Right atrium auricular region (tissue), 2 donors: Measurements from ENCODE around the gene IDH3B. TPM values are rescaled to one million over a fixed set of nuclear protein-coding genes. Genes with fewer than 3 reads are reported as not detected.
A peak's percentile ranks its signal among the peaks of the same experiment; 100 is the strongest.

Experiments
- DNase-seq: peaks from one replicate; pipeline ENCODE4 v3.0.0-alpha.2; 2019; ENCODE audit warnings: low spot score
- H3K27ac ChIP-seq, 2 donors: fragments of 200-600 bp; sonication (generic); 1 replicate in 1 of 2; 2 replicates in 1 of 2; pipeline ENCODE4 v1.5.1; 2016 to 2019
- H3K27me3 ChIP-seq, 2 donors: fragments of 200-600 bp; sonication (generic); one replicate each; pipeline versions ENCODE4 v1.5.1 to v1.6.0; 2017 to 2019
- H3K36me3 ChIP-seq: fragments of 200-600 bp; sonication (generic); one replicate; pipeline ENCODE4 v1.5.1; 2016
- H3K4me1 ChIP-seq, 2 donors: fragments of 200-600 bp; sonication (generic); one replicate each; pipeline versions ENCODE4 v1.5.1 to v1.6.0; 2017 to 2019
- H3K4me3 ChIP-seq, 2 donors: fragments of 200-600 bp; sonication (generic); 1 replicate in 1 of 2; 2 replicates in 1 of 2; pipeline ENCODE4 v1.5.1; 2017 to 2019; ENCODE audit warnings: mild to moderate bottlenecking in 1 of 2, moderate library complexity in 1 of 2
- H3K9me3 ChIP-seq, 2 donors: fragments of 200-600 bp; sonication (generic); one replicate each; pipeline ENCODE4 v1.5.1; 2019
- total RNA-seq, 2 donors: library from RNA; depleted of rRNA; stranded (reverse); fragments of >200 nt; gene quantifications; one replicate each; pipeline ENCODE4 v1.1.0, GENCODE V29; 2016
- TF ChIP-seq, protein P1 (sequence below), 2 donors: fragments of 200-600 bp; sonication (generic); IDR thresholded peaks; one replicate each; pipeline ENCODE4 v1.5.1; 2019; ENCODE audit warnings: antibody characterized with exemption in 2 of 2

The IDH3B gene
- total RNA-seq, 2 donors from 2014 or later, result 145 to 217 TPM

DNA sequence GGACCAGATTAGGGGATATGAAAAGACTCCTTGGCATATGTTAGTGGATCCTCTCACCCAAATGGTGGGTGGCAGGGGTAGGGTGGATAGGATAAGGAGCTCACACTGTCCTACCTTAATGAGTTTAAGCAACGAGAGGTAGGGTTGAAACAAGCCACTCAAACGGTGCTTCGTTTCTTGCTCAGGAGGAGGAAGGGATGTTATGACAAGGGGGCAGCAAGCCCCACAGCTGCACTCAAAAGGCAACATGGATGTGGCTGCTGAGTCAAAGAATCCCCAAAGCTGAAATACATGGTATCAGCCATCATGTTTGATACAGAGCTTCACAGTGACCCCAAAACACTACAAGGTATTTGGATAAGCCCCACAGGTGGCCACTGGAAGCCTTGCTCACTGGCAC lies 8.4 kb upstream of the IDH3B start:
- DNase-seq, result no peak
- H3K27ac ChIP-seq, result no peak overlapping the region
- no peaks in the 10 kb centered on the region for H3K36me3 ChIP-seq
- no peaks in the 10 kb centered on the region for H3K9me3 ChIP-seq
- TF ChIP-seq, protein P1, sequence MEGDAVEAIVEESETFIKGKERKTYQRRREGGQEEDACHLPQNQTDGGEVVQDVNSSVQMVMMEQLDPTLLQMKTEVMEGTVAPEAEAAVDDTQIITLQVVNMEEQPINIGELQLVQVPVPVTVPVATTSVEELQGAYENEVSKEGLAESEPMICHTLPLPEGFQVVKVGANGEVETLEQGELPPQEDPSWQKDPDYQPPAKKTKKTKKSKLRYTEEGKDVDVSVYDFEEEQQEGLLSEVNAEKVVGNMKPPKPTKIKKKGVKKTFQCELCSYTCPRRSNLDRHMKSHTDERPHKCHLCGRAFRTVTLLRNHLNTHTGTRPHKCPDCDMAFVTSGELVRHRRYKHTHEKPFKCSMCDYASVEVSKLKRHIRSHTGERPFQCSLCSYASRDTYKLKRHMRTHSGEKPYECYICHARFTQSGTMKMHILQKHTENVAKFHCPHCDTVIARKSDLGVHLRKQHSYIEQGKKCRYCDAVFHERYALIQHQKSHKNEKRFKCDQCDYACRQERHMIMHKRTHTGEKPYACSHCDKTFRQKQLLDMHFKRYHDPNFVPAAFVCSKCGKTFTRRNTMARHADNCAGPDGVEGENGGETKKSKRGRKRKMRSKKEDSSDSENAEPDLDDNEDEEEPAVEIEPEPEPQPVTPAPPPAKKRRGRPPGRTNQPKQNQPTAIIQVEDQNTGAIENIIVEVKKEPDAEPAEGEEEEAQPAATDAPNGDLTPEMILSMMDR (IDR thresholded peaks at IDR 0.05), result no peak
- H3K4me3 ChIP-seq, result no peak overlapping the region
- no peaks in the 10 kb centered on the region for H3K4me1 ChIP-seq
- H3K27me3 ChIP-seq, result no peaks in the 10 kb centered on the region

DNA sequence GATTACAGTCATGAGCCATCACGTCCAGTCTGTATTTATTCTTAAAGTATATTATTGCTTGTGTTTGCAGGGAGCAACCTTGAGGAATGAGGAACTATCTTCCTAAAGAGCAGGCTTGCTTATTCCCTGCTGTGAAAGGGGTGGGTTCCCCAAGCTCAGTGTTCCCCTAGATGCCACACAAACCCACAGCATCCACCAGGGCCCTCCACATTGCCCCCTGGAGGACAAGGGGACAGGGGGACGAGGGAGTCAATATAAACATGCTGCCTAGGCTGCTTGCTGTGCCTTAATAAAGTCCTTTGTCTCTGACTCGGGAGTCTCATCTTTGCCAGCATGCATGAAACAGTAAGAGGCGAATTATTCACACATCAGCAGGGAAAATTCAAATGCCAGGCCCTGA lies 8.0 kb upstream of the IDH3B start:
- Histone ChIP-seq H3K4me3 (no peak overlapping the region), H3K36me3 (no peaks in the 10 kb centered on the region), H3K9me3 (no peaks in the 10 kb centered on the region), H3K27ac (no peak overlapping the region), H3K27me3 (no peaks in the 10 kb centered on the region), H3K4me1 (no peaks in the 10 kb centered on the region)
- TF ChIP-seq, protein P1 (IDR thresholded peaks at IDR 0.05), result no peak
- no peak for DNase-seq

DNA sequence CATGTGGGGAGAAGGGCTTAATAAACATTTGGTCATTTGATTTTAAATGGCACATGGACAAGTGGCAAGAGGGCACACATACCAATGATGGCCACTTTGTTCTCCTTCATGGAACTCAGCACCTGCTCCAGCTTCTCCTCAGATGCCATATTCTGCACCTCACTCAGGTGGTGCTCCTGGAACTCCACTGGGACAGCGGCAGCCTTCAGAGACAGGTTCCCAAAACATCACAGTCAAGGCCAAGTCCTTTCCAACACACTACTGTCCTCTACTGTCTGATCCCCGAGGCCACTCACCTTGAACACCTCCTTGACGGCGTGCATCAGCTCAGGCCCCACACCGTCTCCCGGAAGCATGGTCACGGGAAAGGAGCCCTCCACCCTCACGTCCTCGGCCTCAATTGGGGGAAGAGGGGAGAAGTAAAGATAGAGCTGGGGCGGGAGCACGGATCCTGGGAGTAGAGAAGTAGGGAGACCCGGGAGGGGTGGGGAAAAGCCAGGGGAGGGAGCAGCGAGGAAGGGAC lies 591 bp downstream of the IDH3B start:
- Histone ChIP-seq H3K27me3 (no peaks in the 10 kb centered on the region), H3K4me3 (peak overlapping the region; percentile 71 to 89), H3K27ac (peak overlapping the region; percentile 83 to 86), H3K4me1 (peaks cover 0 to 14% of the 10 kb centered on the region in 2 donors), H3K9me3 (no peaks in the 10 kb centered on the region), H3K36me3 (peaks cover 45% of the 10 kb centered on the region)
- DNase-seq, result no peak
- TF ChIP-seq, protein P1 (IDR thresholded peaks at IDR 0.05), result no peak

DNA sequence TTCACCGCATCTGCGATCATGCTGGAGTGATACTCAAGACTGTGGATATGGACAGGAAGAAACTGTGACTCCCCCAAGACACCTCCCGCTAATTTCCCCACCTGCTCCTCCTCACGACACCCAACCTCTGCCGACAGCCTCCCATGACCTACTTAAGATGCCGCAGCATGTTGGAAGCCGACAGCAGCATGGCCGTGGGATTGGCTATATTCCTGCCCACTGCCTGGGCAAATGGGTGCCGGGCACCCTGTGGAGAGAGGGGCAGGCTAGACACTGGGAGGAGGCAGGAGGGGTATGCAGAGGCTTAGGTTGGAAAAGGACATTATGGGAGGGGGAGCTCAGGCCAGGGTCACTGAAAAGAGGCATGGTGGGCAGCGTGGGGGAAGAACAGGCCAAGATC lies 4.5 kb downstream of the IDH3B start:
- Histone ChIP-seq H3K36me3 (peaks cover 84% of the 10 kb centered on the region), H3K27me3 (no peaks in the 10 kb centered on the region), H3K27ac (no peak overlapping the region), H3K9me3 (no peaks in the 10 kb centered on the region), H3K4me1 (peaks cover 0 to 11% of the 10 kb centered on the region in 2 donors), H3K4me3 (no peak overlapping the region)
- DNase-seq, result no peak
- TF ChIP-seq, protein P1 (IDR thresholded peaks at IDR 0.05), result no peak

DNA sequence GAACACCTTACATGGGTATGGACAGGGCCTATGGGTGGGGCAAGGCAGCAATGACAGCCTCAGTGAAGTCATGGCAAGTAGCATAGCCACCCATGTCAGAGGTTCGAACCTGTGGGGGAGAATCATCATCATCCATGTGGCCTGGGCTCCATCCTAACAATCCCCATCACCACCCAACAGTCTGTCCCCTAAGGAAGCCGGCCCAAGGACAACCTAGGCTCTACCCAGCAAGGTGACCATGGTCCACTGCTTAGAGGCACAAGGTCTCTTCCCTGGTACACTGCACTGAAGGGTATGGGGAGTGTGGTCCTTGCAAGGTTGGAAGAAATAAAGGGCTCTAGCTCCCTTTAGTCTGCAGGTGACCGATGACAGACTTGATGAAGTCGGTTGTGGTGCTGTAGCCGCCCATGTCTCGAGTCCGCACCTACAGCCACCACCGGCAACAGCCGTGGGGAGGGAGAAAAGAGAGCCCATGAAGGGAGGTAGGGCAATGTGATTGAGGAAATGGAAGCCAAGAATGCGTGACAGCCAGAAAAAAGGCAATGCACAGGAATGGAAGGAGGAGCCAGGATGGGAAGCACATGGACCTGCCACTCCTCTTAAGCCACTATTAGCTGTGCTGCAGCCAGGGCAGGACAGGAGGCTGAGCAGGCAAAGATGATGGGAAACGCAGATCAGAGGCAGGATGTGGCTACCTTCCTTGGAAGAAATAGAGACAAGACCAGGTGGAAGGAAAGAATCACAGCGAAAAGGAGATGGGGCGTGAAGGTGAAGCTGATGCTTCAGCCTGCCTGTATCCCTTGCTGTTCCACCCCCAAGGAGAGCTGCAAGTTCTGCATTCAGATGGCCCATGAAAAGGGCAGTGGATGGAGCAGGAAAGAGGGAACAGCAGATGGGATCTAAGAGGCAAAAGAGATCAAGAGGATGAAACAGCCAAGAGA lies 5.3 kb downstream of the IDH3B start:
- TF ChIP-seq, protein P1 (IDR thresholded peaks at IDR 0.05), result no peak
- no peak for DNase-seq
- Histone ChIP-seq H3K4me1 (peaks cover 0 to 15% of the 10 kb centered on the region in 2 donors), H3K27me3 (no peaks in the 10 kb centered on the region), H3K27ac (no peak overlapping the region), H3K9me3 (no peaks in the 10 kb centered on the region), H3K4me3 (no peak overlapping the region), H3K36me3 (peaks cover 90% of the 10 kb centered on the region)
